GM10248 (cell line): ENCODE data around the gene RIN3.

Source experiments
- CTCF ChIA-PET: fragments of 300-600 bp; sonication (Branson Sonifier 250); formaldehyde crosslinking; extraction: SDS; loops from one replicate; lab custom pipeline; 2021; ENCODE audit warnings: antibody characterized with exemption; lab: Yijun Ruan, JAX
- POLR2A ChIA-PET: fragments of 350-650 bp; sonication (Branson Sonifier 250); formaldehyde crosslinking; extraction: SDS; loops from one replicate; lab custom pipeline; 2020; ENCODE audit warnings: antibody characterized with exemption; lab: Yijun Ruan, JAX
- DNase-seq: peaks from one replicate; pipeline ENCODE4 v3.0.0; 2012; ENCODE audit errors: extremely low spot score
- CTCF ChIP-seq: IDR thresholded peaks from 2 replicates; pipeline ENCODE4 v1.5.1; 2012; ENCODE audit warnings: mild to moderate bottlenecking, low read depth; ENCODE audit errors: extremely low read depth, missing control alignments, control extremely low read depth

The RIN3 gene

GRCh38 chr14:92692822-92693226 lies 179.2 kb downstream of the RIN3 start:
- ChIA-PET CTCF (interaction anchor here (0.8 to 5.1 kb wide), 2 partner anchors 12 to 27 kb away, joined by 3 to 32 read pairs; no protein-coding TSS in a partner anchor), POLR2A (no interaction called here)
- no peak for TF ChIP-seq CTCF
- DNase-seq = no peak

- no peak for TF ChIP-seq CTCF
- POLR2A ChIA-PET = no interaction called here
- CTCF ChIA-PET = no interaction called here
- no peak for DNase-seq
Observed at GRCh38 chr14:92693998-92694795, 180.6 kb downstream of the RIN3 start.

GRCh38 chr14:92694807-92695206 lies 181.2 kb downstream of the RIN3 start:
- TF ChIP-seq CTCF = no peak
- DNase-seq = no peak
- ChIA-PET POLR2A (no interaction called here), CTCF (interaction anchor here (1.0 kb wide), 1 partner anchor 9 kb away, joined by 3 read pairs; no protein-coding TSS in a partner anchor)

- TF ChIP-seq CTCF = no peak
- ChIA-PET CTCF (interaction anchor here (1.0 kb wide), 2 partner anchors 10 to 14 kb away, joined by 3 read pairs; no protein-coding TSS in a partner anchor), POLR2A (no interaction called here)
- no peak for DNase-seq
Observed at GRCh38 chr14:92695562-92695961, 182.0 kb downstream of the RIN3 start.

GRCh38 chr14:92696366-92696765 lies 182.8 kb downstream of the RIN3 start:
- no peak for DNase-seq
- ChIA-PET CTCF (interaction anchor here (1.0 kb wide), 1 partner anchor 15 kb away, joined by 3 read pairs; no protein-coding TSS in a partner anchor), POLR2A (no interaction called here)
- no peak for TF ChIP-seq CTCF

- no peak for DNase-seq
- ChIA-PET CTCF (interaction anchor here (0.9 to 1.7 kb wide), 3 partner anchors 12 to 86 kb away, joined by 4 read pairs; no protein-coding TSS in a partner anchor), POLR2A (no interaction called here)
- no peak for TF ChIP-seq CTCF
Observed at GRCh38 chr14:92698393-92698792, 184.8 kb downstream of the RIN3 start.
